Measurements from ENCODE around the gene ZDHHC19. TPM values are rescaled to one million over a fixed set of nuclear protein-coding genes. Genes with fewer than 3 reads are reported as not detected.

Gene ZDHHC19
- total and polyA plus RNA-seq, 2 donors from 2014 or later = 0.57 to 0.92 TPM

DNA sequence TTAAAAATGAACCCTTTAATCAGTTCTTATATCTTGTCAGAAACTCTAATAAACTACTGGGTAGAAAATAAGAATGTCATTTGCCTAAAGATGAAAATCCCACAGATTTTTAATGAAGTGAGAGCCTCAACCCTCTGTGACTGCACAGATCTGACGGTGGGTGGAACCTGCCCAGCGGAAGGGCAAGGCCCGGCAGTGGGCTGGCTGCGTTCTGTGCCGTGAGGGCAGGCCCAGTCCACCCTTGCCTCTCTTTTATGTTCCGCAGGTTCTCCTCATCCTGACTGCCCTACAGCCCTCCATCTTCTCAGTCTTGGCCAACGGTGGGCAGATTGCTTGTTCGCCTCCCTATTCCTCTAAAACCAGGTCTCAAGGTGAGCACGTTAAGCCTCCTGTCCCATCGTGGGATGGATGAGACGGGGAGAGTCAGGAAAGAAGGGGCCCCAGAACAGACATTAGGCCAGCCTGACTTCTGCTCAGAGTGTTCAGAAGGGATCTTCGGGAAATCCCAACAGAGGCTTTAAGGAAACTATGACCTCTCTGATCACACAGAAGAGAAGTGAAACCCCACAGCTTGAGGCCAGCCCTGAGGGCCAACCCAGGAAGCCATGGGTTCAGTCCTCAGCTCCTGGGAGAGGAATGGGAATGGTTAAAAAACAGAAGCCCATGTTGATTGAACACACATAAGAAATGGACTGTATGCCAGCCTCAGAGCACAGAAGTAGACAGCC lies 21.1 kb upstream of the ZDHHC19 start:
- H3K4me3 ChIP-seq (ENCODE audit: low read length in 3 of 3) = no peak overlapping the region
- FAIRE-seq = no peak

DNA sequence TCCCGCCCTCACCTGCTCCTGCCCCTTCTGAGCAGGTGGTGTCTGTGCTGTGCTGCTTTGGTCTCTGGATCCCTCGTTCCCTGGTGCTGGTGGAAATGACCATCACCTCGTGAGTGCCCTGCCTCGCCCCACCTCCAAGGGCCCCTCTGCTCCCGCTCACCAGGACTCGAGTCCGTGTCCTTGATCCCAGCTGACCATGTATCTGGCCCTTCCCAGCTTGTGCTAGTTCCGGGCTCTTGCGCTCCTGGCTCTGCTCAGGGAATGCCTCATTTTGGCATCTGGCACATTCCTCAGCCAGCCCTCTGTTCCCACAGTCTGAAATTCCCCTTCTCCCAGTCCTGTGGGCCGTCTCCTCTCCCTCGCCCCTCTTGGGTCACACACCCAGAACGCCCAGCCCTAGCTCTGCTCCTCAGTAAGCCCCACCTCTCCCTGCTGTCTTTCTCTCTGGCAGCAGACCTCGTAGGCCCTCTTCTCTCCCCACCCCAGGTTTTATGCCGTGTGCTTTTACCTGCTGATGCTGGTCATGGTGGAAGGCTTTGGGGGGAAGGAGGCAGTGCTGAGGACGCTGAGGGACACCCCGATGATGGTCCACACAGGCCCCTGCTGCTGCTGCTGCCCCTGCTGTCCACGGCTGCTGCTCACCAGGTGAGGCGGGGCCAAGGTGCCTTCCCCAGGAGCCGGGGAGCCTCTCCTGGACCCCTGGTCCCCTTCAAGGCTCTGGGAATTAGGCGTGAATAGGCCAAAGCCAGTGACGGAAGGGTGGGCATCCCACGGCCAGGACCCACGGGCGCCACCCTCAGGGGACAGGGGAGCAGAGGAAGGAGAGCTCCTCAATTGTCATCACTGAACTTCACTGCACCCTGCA lies 16.7 kb upstream of the ZDHHC19 start:
- TF ChIP-seq, protein P1, sequence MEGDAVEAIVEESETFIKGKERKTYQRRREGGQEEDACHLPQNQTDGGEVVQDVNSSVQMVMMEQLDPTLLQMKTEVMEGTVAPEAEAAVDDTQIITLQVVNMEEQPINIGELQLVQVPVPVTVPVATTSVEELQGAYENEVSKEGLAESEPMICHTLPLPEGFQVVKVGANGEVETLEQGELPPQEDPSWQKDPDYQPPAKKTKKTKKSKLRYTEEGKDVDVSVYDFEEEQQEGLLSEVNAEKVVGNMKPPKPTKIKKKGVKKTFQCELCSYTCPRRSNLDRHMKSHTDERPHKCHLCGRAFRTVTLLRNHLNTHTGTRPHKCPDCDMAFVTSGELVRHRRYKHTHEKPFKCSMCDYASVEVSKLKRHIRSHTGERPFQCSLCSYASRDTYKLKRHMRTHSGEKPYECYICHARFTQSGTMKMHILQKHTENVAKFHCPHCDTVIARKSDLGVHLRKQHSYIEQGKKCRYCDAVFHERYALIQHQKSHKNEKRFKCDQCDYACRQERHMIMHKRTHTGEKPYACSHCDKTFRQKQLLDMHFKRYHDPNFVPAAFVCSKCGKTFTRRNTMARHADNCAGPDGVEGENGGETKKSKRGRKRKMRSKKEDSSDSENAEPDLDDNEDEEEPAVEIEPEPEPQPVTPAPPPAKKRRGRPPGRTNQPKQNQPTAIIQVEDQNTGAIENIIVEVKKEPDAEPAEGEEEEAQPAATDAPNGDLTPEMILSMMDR (IDR thresholded peaks at IDR 0.05; ENCODE audit: borderline replicate concordance, extremely low read depth, insufficient read depth) = no peak
- no peak overlapping the region for H3K4me3 ChIP-seq (ENCODE audit: low read length in 3 of 3)
- H3K27ac ChIP-seq (ENCODE audit: low read depth in 2 of 2, low read length in 2 of 2) = peak overlapping the region in 1 of 2 donors; percentile 7
- no peak for FAIRE-seq
- intact Hi-C loops (cut with DNase I) = no loop called here
- H3K9ac ChIP-seq (ENCODE audit: low read length in 3 of 3) = no peak overlapping the region
- DNase-seq = peak in 1 of 5 donors; percentile 25
- peaks cover 0 to 6% (median 0%) of the 10 kb centered on the region in 3 donors for H3K4me1 ChIP-seq (ENCODE audit: control insufficient read depth in 2 of 3, insufficient read depth in 2 of 3, low read depth in 1 of 3, low read length in 3 of 3)
- H3K9me3 ChIP-seq (ENCODE audit: control insufficient read depth in 2 of 3, insufficient read depth in 1 of 3, low read length in 3 of 3) = no peaks in the 10 kb centered on the region
- no peaks in the 10 kb centered on the region for H3K27me3 ChIP-seq (ENCODE audit: control insufficient read depth, insufficient read depth, low read length)
- H3K36me3 ChIP-seq (ENCODE audit: control insufficient read depth in 2 of 3, insufficient read depth in 3 of 3, low read length in 3 of 3) = no peaks in the 10 kb centered on the region

More for the DNA sequence above, 21.1 kb upstream of the ZDHHC19 start:
- Histone ChIP-seq H3K9me3 (ENCODE audit: control insufficient read depth in 2 of 3, insufficient read depth in 1 of 3, low read length in 3 of 3) (no peaks in the 10 kb centered on the region), H3K27ac (ENCODE audit: low read depth in 2 of 2, low read length in 2 of 2) (no peak overlapping the region), H3K27me3 (ENCODE audit: control insufficient read depth, insufficient read depth, low read length) (no peaks in the 10 kb centered on the region), H3K4me1 (ENCODE audit: control insufficient read depth in 2 of 3, insufficient read depth in 2 of 3, low read depth in 1 of 3, low read length in 3 of 3) (peaks cover 0 to 6% (median 0%) of the 10 kb centered on the region in 3 donors), H3K9ac (ENCODE audit: low read length in 3 of 3) (no peak overlapping the region), H3K36me3 (ENCODE audit: control insufficient read depth in 2 of 3, insufficient read depth in 3 of 3, low read length in 3 of 3) (peaks cover 0 to 5% (median under 1%) of the 10 kb centered on the region in 3 donors)
- TF ChIP-seq, protein P1 (IDR thresholded peaks at IDR 0.05; ENCODE audit: borderline replicate concordance, extremely low read depth, insufficient read depth) = no peak
- intact Hi-C loops (cut with DNase I) = no loop called here
- DNase-seq = no peak

DNA sequence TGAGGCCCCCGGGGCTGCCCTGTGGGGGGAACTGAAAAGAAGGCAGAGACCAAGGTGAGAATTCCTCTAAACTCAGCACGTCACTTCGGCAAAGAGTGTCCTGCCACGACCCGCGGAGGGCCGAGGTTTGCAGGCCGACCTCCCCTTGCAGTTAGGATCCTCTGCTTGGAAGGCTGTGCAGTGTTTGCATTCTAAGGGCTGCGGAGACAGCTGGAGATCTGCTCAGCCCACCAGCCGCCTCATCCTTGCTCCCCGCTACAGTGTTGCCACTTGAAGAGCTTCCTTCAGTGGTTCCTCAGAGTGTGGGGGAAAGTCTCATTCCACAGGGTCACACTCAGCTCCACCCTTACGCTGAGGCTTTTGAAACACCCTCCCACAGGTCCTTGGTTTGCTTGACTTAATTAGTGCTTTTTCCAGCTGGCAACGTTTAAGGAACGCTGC lies 15.9 kb upstream of the ZDHHC19 start:
- DNase-seq = peak in 3 of 5 donors; percentile 25 to 55 (median 45)
- H3K27ac ChIP-seq (ENCODE audit: low read depth in 2 of 2, low read length in 2 of 2) = peak overlapping the region in 1 of 2 donors; percentile 7
- H3K4me3 ChIP-seq (ENCODE audit: low read length in 3 of 3) = no peak overlapping the region
- H3K27me3 ChIP-seq (ENCODE audit: control insufficient read depth, insufficient read depth, low read length) = no peaks in the 10 kb centered on the region
- intact Hi-C loops (cut with DNase I) = no loop called here
- no peak for FAIRE-seq
- peaks cover 0 to 6% (median 0%) of the 10 kb centered on the region in 3 donors for H3K4me1 ChIP-seq (ENCODE audit: control insufficient read depth in 2 of 3, insufficient read depth in 2 of 3, low read depth in 1 of 3, low read length in 3 of 3)
- no peaks in the 10 kb centered on the region for H3K9me3 ChIP-seq (ENCODE audit: control insufficient read depth in 2 of 3, insufficient read depth in 1 of 3, low read length in 3 of 3)
- no peaks in the 10 kb centered on the region for H3K36me3 ChIP-seq (ENCODE audit: control insufficient read depth in 2 of 3, insufficient read depth in 3 of 3, low read length in 3 of 3)
- TF ChIP-seq, protein P1 (IDR thresholded peaks at IDR 0.05; ENCODE audit: borderline replicate concordance, extremely low read depth, insufficient read depth) = no peak
- no peak overlapping the region for H3K9ac ChIP-seq (ENCODE audit: low read length in 3 of 3)

Measured in kidney (tissue), 14 donors.